HG03571 (cell line): ENCODE measurements around the gene ALDH8A1.

Source experiments
- ATAC-seq: cut with Tn5 transposase; IDR thresholded peaks from one replicate; pipeline ENCODE4 v1.9.1; 2021; ENCODE audit not compliant: unreplicated experiment

Gene ALDH8A1

DNA sequence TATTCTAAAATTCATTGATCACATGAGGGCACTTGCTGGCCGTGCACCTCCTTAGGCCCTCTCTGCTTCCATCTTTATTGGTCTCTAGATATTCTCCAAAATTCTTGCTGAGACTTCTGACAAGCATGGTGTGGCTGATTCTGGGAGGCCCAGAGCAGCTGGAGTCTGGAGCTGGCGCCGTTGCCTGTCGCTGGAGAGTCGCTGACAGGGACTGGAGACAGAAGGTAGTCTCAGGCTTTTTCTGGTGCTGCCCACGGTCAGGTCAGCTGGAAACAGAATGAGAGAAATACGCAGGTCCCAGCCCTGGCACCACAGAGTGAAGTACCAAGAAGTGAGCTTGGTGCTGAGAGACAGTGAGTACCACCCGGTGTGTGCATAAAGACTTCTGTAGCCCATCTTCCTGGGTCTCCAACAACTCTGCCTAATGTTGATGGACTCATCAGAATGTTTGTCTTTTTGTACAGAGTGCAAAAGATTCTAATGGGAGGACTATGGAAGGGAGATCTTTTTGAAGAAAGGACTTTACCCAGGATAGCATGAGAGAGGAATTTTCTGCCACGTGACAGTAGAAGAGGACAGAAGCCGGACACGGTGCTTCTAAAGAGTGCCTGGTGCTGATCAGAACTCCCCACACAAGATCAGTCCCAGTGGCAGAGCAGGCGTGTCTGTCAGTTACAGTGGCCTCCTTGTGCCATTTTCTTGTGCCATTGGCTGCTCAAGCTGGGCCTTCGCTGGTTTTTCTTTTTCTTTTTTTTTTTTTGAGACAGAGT, 1.8 kb upstream of the ALDH8A1 start:
- ATAC-seq: no peak

DNA sequence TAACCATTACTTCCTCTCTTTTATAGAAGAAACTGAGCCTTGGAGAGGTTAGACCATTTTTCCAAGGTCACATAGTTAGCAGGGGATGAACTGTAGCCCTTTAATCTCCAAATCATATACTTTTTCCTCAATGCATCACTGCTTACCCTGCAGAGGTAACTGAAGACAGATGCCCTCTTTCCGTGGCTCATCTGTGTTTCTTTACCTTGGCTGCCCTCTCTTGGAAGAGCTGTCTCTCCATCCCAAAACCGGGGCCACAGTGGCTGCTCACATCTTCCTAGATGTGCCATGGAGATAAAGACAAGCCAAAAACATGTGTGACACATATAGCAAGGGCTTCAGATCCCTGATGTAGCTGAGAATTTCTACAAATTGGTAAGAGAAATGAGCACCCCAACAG, 581 bp upstream of the ALDH8A1 start:
- no peak for ATAC-seq

GRCh38 chr6:134948691-134949090, 1.2 kb downstream of the ALDH8A1 start:
- ATAC-seq: no peak

DNA sequence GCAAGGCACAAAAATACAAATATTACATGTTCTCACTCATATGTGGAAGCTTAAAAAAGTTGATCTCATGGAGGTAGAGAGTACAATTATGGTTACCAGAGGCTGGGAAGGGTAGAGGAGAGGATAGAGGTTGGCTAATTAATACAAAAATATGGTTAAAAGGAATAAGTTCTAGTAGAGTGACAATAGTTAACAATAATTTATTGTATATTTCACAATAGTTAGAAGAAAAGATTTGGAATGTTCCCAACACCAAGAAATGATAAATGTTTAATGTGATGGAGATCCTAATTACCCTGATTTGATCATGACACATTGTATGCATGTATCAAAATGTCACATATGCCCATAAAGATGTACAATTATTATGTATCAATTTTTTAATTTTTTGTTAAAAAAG, 1.8 kb downstream of the ALDH8A1 start:
- no peak for ATAC-seq

GRCh38 chr6:134945045-134945444, 4.9 kb downstream of the ALDH8A1 start:
- no peak for ATAC-seq

- ATAC-seq: no peak
Observed at GRCh38 chr6:134943522-134944111, 6.3 kb downstream of the ALDH8A1 start.

DNA sequence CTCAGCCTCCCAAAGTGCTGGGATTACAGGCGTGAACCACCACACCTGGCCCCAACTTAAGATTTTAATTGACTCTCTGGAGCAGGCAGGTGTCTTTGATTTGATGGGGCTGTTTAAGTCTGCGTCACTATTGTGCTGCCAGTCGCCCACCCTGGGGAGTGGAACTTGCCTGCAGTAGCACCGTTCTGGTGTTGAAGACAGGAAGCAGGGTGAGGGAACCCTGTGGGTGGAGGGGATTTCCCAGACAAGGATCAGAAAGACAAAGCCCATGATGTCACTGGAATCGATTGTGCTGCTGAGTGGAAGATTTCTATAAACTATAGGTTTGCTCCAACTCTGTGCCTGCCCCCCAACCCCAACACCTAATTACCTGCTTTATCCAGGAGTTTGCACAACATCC, 11.0 kb downstream of the ALDH8A1 start:
- ATAC-seq: no peak

DNA sequence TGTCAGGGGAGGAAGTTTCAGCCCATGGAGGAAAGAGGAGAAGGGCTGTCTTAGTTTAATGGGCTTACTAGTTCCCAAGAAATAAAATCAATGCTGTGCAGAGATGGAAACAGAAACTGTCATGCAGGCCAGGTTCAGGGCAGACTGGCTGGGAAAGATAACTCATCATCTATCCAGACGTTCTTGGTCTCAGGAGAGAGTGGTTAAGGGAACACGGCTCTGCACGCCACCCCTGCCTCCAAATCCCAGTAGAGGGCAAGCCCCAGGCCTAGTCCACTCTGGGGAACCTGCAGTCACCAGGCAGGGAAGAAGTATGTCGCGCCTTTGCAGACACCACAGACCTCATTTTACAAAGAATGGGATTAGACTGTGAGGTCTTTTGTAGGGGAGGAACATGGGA, 12.5 kb downstream of the ALDH8A1 start:
- no peak for ATAC-seq

DNA sequence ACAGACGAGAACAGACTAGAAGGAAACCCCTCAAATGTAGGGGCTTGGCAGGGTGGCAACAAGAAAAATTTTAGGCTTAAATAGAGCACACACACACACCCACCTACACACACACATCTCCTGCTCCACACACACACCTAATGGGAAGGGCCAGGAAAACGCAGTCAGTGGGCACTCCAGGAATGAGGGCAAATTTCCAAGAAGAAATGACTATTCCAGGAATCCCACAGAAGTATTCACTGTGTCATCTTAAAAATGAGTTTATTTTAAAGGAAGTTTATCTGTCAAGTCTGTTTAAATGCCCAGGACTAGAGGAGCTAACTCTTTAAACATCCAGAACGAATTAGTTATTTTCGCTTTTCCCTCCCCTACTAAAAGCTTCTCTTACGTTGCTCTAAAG, 13.0 kb downstream of the ALDH8A1 start:
- no peak for ATAC-seq

- no peak for ATAC-seq
Observed at GRCh38 chr6:134936476-134936875, 13.4 kb downstream of the ALDH8A1 start.

- ATAC-seq: no peak
Observed at GRCh38 chr6:134934793-134935485, 15.0 kb downstream of the ALDH8A1 start.

GRCh38 chr6:134932535-134933470, 17.1 kb downstream of the ALDH8A1 start:
- no peak for ATAC-seq

GRCh38 chr6:134932098-134932497, 17.8 kb downstream of the ALDH8A1 start:
- ATAC-seq: no peak

DNA sequence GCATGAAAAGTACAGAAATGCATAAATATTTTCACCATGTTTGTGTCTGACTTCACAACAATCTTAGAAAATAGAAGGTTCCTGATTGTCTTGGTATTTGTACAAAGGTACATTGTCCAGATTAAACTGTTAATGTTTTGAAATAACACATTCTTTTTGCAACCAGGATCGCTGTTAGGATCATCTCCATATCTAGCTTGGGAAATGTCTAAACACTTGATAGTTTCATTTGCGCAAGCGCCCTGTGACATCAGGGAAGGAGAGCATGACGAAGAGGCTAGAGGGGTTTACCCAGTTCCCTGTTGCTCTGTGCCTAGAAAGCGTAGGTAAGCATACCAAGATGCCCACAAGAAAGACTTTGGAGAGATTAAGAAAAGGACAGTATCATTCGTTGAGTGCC, 19.4 kb downstream of the ALDH8A1 start:
- no peak for ATAC-seq

- no peak for ATAC-seq
Observed at GRCh38 chr6:134928151-134928900, 21.6 kb downstream of the ALDH8A1 start.

GRCh38 chr6:134925800-134926199, 24.1 kb downstream of the ALDH8A1 start:
- ATAC-seq: no peak

- no peak for ATAC-seq
Observed at GRCh38 chr6:134921721-134922261, 28.1 kb downstream of the ALDH8A1 start.

- no peak for ATAC-seq
Observed at GRCh38 chr6:134921276-134921675, 28.6 kb downstream of the ALDH8A1 start.

DNA sequence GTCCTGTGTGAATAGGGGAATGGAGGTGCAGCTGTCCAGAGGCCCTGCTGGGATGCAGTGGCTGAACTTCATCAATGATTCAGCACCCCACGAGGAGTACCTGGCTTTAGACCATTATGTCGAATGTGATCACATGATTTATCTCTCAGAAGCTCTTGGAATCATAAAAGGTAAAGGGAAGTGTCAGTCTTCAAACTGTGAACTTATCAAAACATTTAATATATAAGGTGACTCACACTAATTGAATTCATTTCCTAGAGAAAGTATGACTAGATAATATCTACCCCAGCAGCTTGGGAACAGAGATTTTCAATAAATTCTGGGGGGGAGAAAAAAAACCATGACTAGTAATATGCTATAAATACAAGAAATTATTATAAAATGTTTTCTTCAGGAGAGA, 29.5 kb downstream of the ALDH8A1 start:
- no peak for ATAC-seq

DNA sequence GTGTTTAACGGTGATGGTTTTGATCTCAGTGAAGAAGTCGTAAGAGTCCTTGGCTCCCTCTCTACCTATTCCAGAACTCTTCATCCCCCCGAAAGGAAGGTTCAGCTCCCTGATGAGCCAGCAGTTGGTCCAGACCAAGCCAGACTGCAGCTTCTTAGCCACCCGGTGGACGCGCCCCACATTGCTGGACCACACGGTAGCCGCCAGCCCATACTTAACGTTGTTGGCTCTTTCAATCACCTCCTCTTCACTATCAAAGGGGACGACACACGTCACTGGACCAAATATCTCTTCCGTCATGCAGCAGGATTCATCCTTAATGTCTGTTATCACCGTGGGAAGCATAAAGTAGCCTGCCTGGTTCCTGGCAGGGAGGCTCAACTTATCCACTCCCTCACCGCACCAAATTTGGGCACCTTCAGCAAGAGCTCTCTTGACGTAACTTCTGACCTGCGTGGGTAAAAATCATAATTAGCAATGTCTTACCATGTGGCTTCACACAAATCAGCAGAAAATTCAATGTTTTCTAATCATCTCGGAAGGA, 31.4 kb downstream of the ALDH8A1 start:
- ATAC-seq: no peak
